ENCODE results near the gene IPO11. TPM values are rescaled to one million over a fixed set of nuclear protein-coding genes. Genes with fewer than 3 reads are reported as not detected.

The IPO11 gene
- total RNA-seq, 2 experiments from 2014 or later, result 36.9 to 38.0 TPM

DNA sequence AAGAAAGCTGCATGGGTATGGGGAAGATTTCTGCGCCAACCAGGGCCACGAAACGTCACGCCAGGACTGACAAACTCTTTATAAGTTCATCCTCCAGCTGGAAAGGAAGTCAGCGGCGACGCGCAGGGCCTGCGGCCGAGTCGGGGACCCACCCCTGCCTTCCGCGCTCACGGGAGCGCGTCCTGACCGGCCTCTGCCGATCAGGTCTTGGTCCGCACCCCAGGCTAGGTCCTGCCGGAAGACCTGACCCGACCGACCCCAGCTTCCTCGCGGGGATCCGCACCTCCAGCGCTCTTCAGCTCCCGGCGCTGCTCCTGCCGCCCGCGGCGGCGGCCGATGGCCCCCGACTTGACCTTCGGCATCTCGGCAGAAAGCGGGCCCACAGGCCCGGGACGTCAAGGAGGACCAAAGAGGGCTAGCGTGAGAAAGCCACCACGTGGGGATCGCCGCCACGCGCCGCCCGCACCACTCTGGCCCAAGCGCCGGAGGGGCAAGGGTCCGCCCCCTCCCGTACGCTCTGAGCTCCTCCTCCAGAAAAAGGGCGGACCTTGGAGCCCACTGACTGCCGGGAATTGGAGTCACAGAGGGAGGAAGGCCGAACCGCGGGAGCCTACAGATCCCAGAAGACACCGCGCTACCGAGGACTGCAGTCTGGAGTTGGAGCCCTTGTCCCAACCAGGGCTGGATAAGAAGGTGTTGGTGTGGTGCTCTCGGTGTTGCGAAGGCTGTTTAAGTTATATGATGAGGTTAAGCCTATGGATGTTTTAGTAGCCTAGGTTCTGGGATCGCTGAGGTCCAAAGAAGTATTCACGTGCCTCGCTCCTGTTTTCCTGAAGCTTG, 8.9 kb upstream of the IPO11 start, which contains the start of gene DIMT1:
TSS of gene DIMT1 (minus strand) at position 495 of the 840 bp plus-strand sequence. CDS start at position 362, 133 bp downstream.
- H3K9me3 Mint-ChIP-seq (ENCODE audit: low read depth), result no peaks in the 10 kb centered on the region
- peak within 1 kb of the TSS; percentile 93 for H3K27ac Mint-ChIP-seq
- ATAC-seq (peak; percentile 97), DNase-seq (peak; percentile 98)
- CTCF ChIA-PET, result interaction anchor here (0.9 to 3.6 kb wide), 12 partner anchors 10 to 180 kb away, joined by 3 to 28 read pairs (median 4); partner anchors contain the start of genes IPO11 and KIF2A
- H3K4me1 Mint-ChIP-seq, result peaks cover 26% of the 10 kb centered on the region
- H3K36me3 Mint-ChIP-seq, result peaks cover 15% of the 10 kb centered on the region
- peak within 1 kb of the TSS; percentile 97 for H3K4me3 Mint-ChIP-seq
- no peaks in the 10 kb centered on the region for H3K27me3 Mint-ChIP-seq

DNA sequence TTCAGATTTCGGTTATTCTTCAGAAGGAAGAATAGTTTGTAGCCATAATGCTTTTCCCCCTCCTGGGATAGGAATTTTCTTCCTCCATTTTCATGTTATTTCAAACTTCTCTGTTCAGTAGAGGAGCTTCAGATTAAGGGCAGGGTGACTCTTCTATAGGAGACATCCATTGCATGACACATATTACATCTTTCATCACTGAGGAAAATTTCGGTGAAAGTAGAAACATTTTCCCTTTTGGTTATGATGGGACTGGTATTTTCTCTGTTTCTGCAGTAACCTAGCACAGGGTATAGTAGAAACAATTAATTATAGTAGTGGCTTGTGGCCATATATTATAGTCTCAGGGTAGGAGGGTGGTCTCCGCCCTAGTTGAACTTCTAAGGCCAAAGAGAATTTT, 1.1 kb downstream of the IPO11 start:
- peak overlapping the region; percentile 88 for H3K27ac Mint-ChIP-seq
- H3K9me3 Mint-ChIP-seq (ENCODE audit: low read depth), result no peaks in the 10 kb centered on the region
- CTCF ChIA-PET, result interaction anchor here (1.0 to 3.4 kb wide), 2 partner anchors 11 to 18 kb away, joined by 3 to 28 read pairs; partner anchors contain the start of gene DIMT1

DNA sequence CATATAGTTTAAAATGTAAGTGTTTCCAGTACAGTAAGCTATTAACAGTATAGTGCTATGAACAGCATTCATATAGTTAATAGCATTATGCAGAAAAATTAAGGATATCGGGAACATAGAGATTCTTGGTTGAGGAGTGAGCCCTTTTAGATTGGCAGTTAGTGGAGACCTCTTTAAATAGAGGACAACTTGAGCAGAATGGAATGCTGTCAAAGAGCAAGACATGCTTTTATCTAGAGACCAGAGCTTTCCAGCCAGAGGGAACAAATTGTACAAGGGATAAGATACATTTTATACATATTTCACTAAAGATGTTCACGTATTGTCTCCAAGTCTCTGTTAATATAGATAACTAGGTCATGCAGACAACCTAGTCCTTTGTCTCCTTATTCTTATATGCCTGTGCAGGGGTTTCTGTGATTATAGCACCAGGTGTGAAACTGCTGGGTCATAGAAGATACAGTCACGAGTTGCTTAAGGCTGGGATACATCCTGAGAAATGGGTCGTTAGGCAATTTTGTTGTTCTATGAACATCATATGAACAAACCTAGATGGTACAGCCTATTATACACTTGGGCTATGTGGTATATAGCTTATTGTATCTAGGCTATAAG, 6.0 kb downstream of the IPO11 start:
- Mint-ChIP-seq H3K9me3 (ENCODE audit: low read depth) (no peaks in the 10 kb centered on the region), H3K27me3 (no peaks in the 10 kb centered on the region), H3K36me3 (peaks cover 5% of the 10 kb centered on the region), H3K4me3 (no peak overlapping the region), H3K27ac (no peak overlapping the region), H3K4me1 (peaks cover 17% of the 10 kb centered on the region)
- ATAC-seq (no peak), DNase-seq (no peak)
- CTCF ChIA-PET, result no interaction called here

More for the DNA sequence above, 1.1 kb downstream of the IPO11 start:
- no peak for ATAC-seq
- H3K36me3 Mint-ChIP-seq, result peaks cover 2% of the 10 kb centered on the region
- no peaks in the 10 kb centered on the region for H3K27me3 Mint-ChIP-seq
- DNase-seq, result no peak
- peaks cover 28% of the 10 kb centered on the region for H3K4me1 Mint-ChIP-seq
- peak overlapping the region; percentile 91 for H3K4me3 Mint-ChIP-seq

DNA sequence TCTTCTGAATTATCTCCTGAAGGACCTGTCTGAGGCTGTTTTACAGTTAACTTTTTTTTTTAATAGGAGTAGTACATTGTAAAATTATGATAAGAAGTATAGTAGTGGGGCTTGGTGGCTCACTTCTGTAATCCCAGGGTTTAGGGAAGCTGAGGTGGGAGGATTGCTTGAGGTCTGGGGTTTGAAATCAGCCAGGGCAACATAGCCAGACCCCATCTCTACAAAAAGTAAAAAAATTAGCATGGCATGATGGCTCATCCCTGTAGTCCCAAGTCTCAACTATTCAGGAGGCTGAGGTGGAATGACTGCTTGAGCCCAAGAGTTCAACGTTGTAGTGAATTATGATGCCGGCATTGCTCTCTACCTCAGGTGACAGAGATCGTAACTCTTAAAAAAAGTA, 7.0 kb downstream of the IPO11 start:
- CTCF ChIA-PET, result no interaction called here
- no peak overlapping the region for H3K4me3 Mint-ChIP-seq
- no peak for DNase-seq
- H3K36me3 Mint-ChIP-seq, result peaks cover 7% of the 10 kb centered on the region
- no peak overlapping the region for H3K27ac Mint-ChIP-seq
- H3K9me3 Mint-ChIP-seq (ENCODE audit: low read depth), result no peaks in the 10 kb centered on the region
- no peaks in the 10 kb centered on the region for H3K27me3 Mint-ChIP-seq
- no peak for ATAC-seq
- H3K4me1 Mint-ChIP-seq, result peaks cover 7% of the 10 kb centered on the region

- no peak for DNase-seq
- Mint-ChIP-seq H3K4me3 (no peak overlapping the region), H3K27me3 (no peaks in the 10 kb centered on the region), H3K27ac (no peak overlapping the region), H3K4me1 (peaks cover 2% of the 10 kb centered on the region), H3K36me3 (peaks cover 10% of the 10 kb centered on the region), H3K9me3 (ENCODE audit: low read depth) (no peaks in the 10 kb centered on the region)
- no peak for ATAC-seq
- CTCF ChIA-PET, result interaction anchor here (1.9 kb wide), 1 partner anchor 22 kb away, joined by 7 read pairs; no protein-coding TSS in a partner anchor
Measured at GRCh38 chr5:62421414-62421813, 8.9 kb downstream of the IPO11 start.

GRCh38 chr5:62424763-62425162, 12.2 kb downstream of the IPO11 start:
- Mint-ChIP-seq H3K4me3 (no peak overlapping the region), H3K27me3 (no peaks in the 10 kb centered on the region), H3K9me3 (ENCODE audit: low read depth) (no peaks in the 10 kb centered on the region), H3K27ac (no peak overlapping the region), H3K4me1 (peaks cover 2% of the 10 kb centered on the region), H3K36me3 (peaks cover 7% of the 10 kb centered on the region)
- no peak for ATAC-seq
- CTCF ChIA-PET, result no interaction called here
- no peak for DNase-seq

- H3K27ac Mint-ChIP-seq, result no peak overlapping the region
- peaks cover 10% of the 10 kb centered on the region for H3K4me1 Mint-ChIP-seq
- no peaks in the 10 kb centered on the region for H3K9me3 Mint-ChIP-seq (ENCODE audit: low read depth)
- H3K27me3 Mint-ChIP-seq, result no peaks in the 10 kb centered on the region
- CTCF ChIA-PET, result interaction anchor here (1.3 to 3.0 kb wide), 2 partner anchors 11 to 28 kb away, joined by 3 to 11 read pairs; no protein-coding TSS in a partner anchor
- no peaks in the 10 kb centered on the region for H3K36me3 Mint-ChIP-seq
- H3K4me3 Mint-ChIP-seq, result no peak overlapping the region
- DNase-seq, result no peak
- ATAC-seq, result no peak
Measured at GRCh38 chr5:62431735-62432620, 19.4 kb downstream of the IPO11 start.

DNA sequence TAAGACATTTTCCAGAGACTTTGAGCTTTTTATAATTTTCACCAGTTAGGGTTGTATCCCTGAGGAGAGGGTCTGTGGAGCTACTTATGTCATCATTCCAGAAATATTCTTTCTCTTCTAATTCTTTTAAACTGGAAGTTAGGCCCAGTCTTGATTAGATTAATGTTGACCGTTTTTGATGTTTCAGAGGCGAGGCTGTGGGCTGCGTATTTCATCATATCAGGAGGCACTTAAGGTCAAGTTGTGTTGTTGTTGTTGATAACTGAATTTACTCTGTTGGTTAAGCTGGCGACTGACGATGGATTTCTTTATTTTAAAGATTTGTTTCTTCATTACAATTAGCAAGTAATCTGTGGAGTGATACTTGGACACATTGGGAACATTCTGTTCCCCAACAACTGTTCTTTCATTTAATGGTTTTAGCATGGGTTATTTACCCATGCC, 20.1 kb downstream of the IPO11 start:
- Mint-ChIP-seq H3K27me3 (no peaks in the 10 kb centered on the region), H3K4me3 (no peak overlapping the region), H3K4me1 (peaks cover 10% of the 10 kb centered on the region), H3K9me3 (ENCODE audit: low read depth) (no peaks in the 10 kb centered on the region), H3K27ac (no peak overlapping the region), H3K36me3 (no peaks in the 10 kb centered on the region)
- CTCF ChIA-PET, result interaction anchor here (1.3 to 3.0 kb wide), 2 partner anchors 11 to 27 kb away, joined by 3 to 11 read pairs; no protein-coding TSS in a partner anchor
- ATAC-seq, result no peak
- no peak for DNase-seq

GRCh38 chr5:62448528-62448927, 36.0 kb downstream of the IPO11 start:
- H3K27me3 Mint-ChIP-seq, result no peaks in the 10 kb centered on the region
- ATAC-seq (no peak), DNase-seq (no peak)
- CTCF ChIA-PET, result no interaction called here
- no peaks in the 10 kb centered on the region for H3K9me3 Mint-ChIP-seq (ENCODE audit: low read depth)
- H3K4me1 Mint-ChIP-seq, result peaks cover 2% of the 10 kb centered on the region
- no peak overlapping the region for H3K27ac Mint-ChIP-seq
- H3K4me3 Mint-ChIP-seq, result no peak overlapping the region
- H3K36me3 Mint-ChIP-seq, result peaks cover 10% of the 10 kb centered on the region

GRCh38 chr5:62450259-62450658, 37.7 kb downstream of the IPO11 start:
- H3K9me3 Mint-ChIP-seq (ENCODE audit: low read depth), result no peaks in the 10 kb centered on the region
- CTCF ChIA-PET, result interaction anchor here (1.7 to 2.3 kb wide), 2 partner anchors 10 to 329 kb away, joined by 4 to 12 read pairs; no protein-coding TSS in a partner anchor
- H3K27me3 Mint-ChIP-seq, result no peaks in the 10 kb centered on the region
- no peak overlapping the region for H3K27ac Mint-ChIP-seq
- H3K36me3 Mint-ChIP-seq, result peaks cover 10% of the 10 kb centered on the region
- H3K4me1 Mint-ChIP-seq, result peaks cover 4% of the 10 kb centered on the region
- no peak overlapping the region for H3K4me3 Mint-ChIP-seq
- peak; percentile 36 for ATAC-seq
- no peak for DNase-seq

DNA sequence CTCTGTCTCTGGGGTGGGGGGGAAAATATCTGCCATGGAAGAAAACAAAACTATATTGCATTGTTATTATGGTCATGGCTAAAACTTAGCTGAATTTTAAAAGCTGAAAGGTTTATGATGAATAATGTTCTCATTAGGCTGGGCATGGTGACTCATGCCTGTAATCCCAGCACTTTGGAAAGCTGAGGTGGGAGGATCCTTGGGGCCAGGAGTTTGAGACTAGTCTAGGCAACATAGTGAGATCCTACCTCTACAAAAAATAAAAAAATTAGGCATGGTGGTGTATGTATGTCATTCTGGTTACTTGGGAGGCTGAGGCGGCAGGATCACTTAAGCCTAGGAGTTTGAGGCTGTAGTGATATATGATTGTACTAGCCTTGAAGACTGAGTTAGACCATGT, 44.5 kb downstream of the IPO11 start:
- H3K4me3 Mint-ChIP-seq, result no peak overlapping the region
- CTCF ChIA-PET, result interaction anchor here (1.3 to 1.6 kb wide), 2 partner anchors 12 to 13 kb away, joined by 4 read pairs; no protein-coding TSS in a partner anchor
- H3K36me3 Mint-ChIP-seq, result peaks cover 3% of the 10 kb centered on the region
- no peak for DNase-seq
- peaks cover 4% of the 10 kb centered on the region for H3K4me1 Mint-ChIP-seq
- ATAC-seq, result no peak
- H3K27ac Mint-ChIP-seq, result no peak overlapping the region
- no peaks in the 10 kb centered on the region for H3K9me3 Mint-ChIP-seq (ENCODE audit: low read depth)
- H3K27me3 Mint-ChIP-seq, result no peaks in the 10 kb centered on the region

- H3K36me3 Mint-ChIP-seq, result no peaks in the 10 kb centered on the region
- DNase-seq, result no peak
- H3K4me1 Mint-ChIP-seq, result no peaks in the 10 kb centered on the region
- CTCF ChIA-PET, result interaction anchor here (0.6 to 4.0 kb wide), 17 partner anchors 8 to 371 kb away, joined by 3 to 18 read pairs (median 4); no protein-coding TSS in a partner anchor
- H3K4me3 Mint-ChIP-seq, result no peak overlapping the region
- no peaks in the 10 kb centered on the region for H3K27me3 Mint-ChIP-seq
- no peaks in the 10 kb centered on the region for H3K9me3 Mint-ChIP-seq (ENCODE audit: low read depth)
- H3K27ac Mint-ChIP-seq, result no peak overlapping the region
- peak; percentile 55 for ATAC-seq
Measured at GRCh38 chr5:62460578-62460983, 48.0 kb downstream of the IPO11 start.

All from activated CD8-positive, alpha-beta memory T cell treated with anti-CD3 and anti-CD28 coated beads, Interleukin-2, amount 10 ng/mL, durations not matched to agents 7 days and 5 days (primary cell).